Suppressor macrophage treated with lipopolysaccharide for 1 hour (primary cell): ENCODE data around the gene HNRNPA3.
A peak's percentile ranks its signal among the peaks of the same experiment; 100 is the strongest.
"Not testable (repeated sequence)": the region's sequence is repeated elsewhere in the genome, so short reads cannot be mapped to it uniquely, and the experiment has no call there.

Experiments used
- DNase-seq, 3 donors: peaks; one replicate each; pipeline ENCODE4 v3.0.0-alpha.2; 2020 to 2022

HNRNPA3 gene

GRCh38 chr2:177234267-177234666, 21.7 kb downstream of the HNRNPA3 start:
- no peak for DNase-seq

GRCh38 chr2:177235855-177236437, 23.4 kb downstream of the HNRNPA3 start:
- no peak for DNase-seq

GRCh38 chr2:177237932-177238331, 25.3 kb downstream of the HNRNPA3 start:
- DNase-seq, result no peak

GRCh38 chr2:177239053-177239452, 26.5 kb downstream of the HNRNPA3 start:
- DNase-seq, result no peak

- DNase-seq, result peak; percentile 87 to 97 (median 94)
Measured at GRCh38 chr2:177239932-177240630, 27.5 kb downstream of the HNRNPA3 start.

GRCh38 chr2:177241711-177242120, 29.1 kb downstream of the HNRNPA3 start:
- peak in 2 of 3 donors; percentile 41 to 55 for DNase-seq

GRCh38 chr2:177242121-177242987, 29.8 kb downstream of the HNRNPA3 start:
- peak; percentile 57 to 90 (median 69) for DNase-seq

- DNase-seq, result no peak
Measured at GRCh38 chr2:177243073-177243472, 30.5 kb downstream of the HNRNPA3 start.

GRCh38 chr2:177243476-177243875, 30.9 kb downstream of the HNRNPA3 start:
- DNase-seq, result no peak

- DNase-seq, result peak in 1 of 3 donors; percentile 50
Measured at GRCh38 chr2:177244244-177244771, 31.7 kb downstream of the HNRNPA3 start.

GRCh38 chr2:177245010-177245422, 32.4 kb downstream of the HNRNPA3 start:
- peak; percentile 75 to 93 (median 87) for DNase-seq

GRCh38 chr2:177246000-177246399, 33.4 kb downstream of the HNRNPA3 start:
- no peak for DNase-seq

GRCh38 chr2:177246523-177247030, 34.0 kb downstream of the HNRNPA3 start:
- not testable (repeated sequence) for DNase-seq

GRCh38 chr2:177247693-177248262, 35.2 kb downstream of the HNRNPA3 start:
- DNase-seq, result no peak

GRCh38 chr2:177249038-177249437, 36.4 kb downstream of the HNRNPA3 start:
- no peak for DNase-seq

- no peak for DNase-seq
Measured at GRCh38 chr2:177250461-177250860, 37.9 kb downstream of the HNRNPA3 start.

GRCh38 chr2:177251165-177251542, 38.6 kb downstream of the HNRNPA3 start:
- no peak for DNase-seq

GRCh38 chr2:177252808-177253531, 40.4 kb downstream of the HNRNPA3 start:
- DNase-seq, result no peak

- DNase-seq, result no peak
Measured at GRCh38 chr2:177253704-177254103, 41.1 kb downstream of the HNRNPA3 start.

GRCh38 chr2:177254433-177255226, 42.0 kb downstream of the HNRNPA3 start:
- peak; percentile 28 to 63 (median 40) for DNase-seq

- DNase-seq, result no peak
Measured at GRCh38 chr2:177255227-177255601, 42.6 kb downstream of the HNRNPA3 start.
